GM12878 (cell line): Measurements from ENCODE around the gene KLLN. TPM values are rescaled to one million over a fixed set of nuclear protein-coding genes. Genes with fewer than 3 reads are reported as not detected.
A peak's percentile ranks its signal among the peaks of the same experiment; 100 is the strongest.

Experiments
- ASH2L ChIP-seq: fragments of 300-600, 200-600 bp; sonication (generic); IDR thresholded peaks from 2 replicates; pipeline ENCODE4 v1.6.1; 2017; ENCODE audit warnings: low read depth, mild to moderate bottlenecking, borderline replicate concordance
- CBX3 ChIP-seq: fragments of 200-600 bp; sonication (generic); IDR thresholded peaks from 2 replicates; pipeline ENCODE4 v1.6.1; 2016; ENCODE audit warnings: low read depth, borderline replicate concordance
- CHD1 ChIP-seq: IDR thresholded peaks from 2 replicates; pipeline ENCODE4 v1.6.1; 2012; ENCODE audit warnings: low read depth, low read length, improper control_type of control experiment
- CHD2 ChIP-seq: IDR thresholded peaks from 2 replicates; pipeline ENCODE4 v1.6.1; 2011; ENCODE audit warnings: low read depth, low read length, improper control_type of control experiment, borderline replicate concordance
- JUND ChIP-seq: IDR thresholded peaks from 2 replicates; pipeline ENCODE4 v1.6.1; 2012; ENCODE audit warnings: low read depth, mild to moderate bottlenecking, low read length, improper control_type of control experiment, moderate library complexity
- MTA2 ChIP-seq: fragments of 450-650 bp; IDR thresholded peaks from 2 replicates; pipeline ENCODE4 v1.6.1; 2016; ENCODE audit warnings: low read depth, mild to moderate bottlenecking, moderate library complexity
- MYB ChIP-seq: fragments of 150-350 bp; IDR thresholded peaks from 2 replicates; pipeline ENCODE4 v1.6.1; 2014; ENCODE audit warnings: mild to moderate bottlenecking, low read depth, low read length, borderline replicate concordance
- MYC ChIP-seq: IDR thresholded peaks from 2 replicates; pipeline ENCODE4 v1.6.1; 2011; ENCODE audit warnings: mild to moderate bottlenecking, low read length, moderate library complexity, inconsistent platforms; ENCODE audit not compliant: insufficient read depth, insufficient replicate concordance, insufficient read length, severe bottlenecking
- NBN ChIP-seq: fragments of 450-650 bp; IDR thresholded peaks from 2 replicates; pipeline ENCODE4 v1.6.1; 2016
- RAD21 ChIP-seq: IDR thresholded peaks from 2 replicates; pipeline ENCODE4 v1.6.1; 2011; ENCODE audit warnings: mild to moderate bottlenecking, low read depth, low read length, moderate library complexity; ENCODE audit not compliant: insufficient read depth
- RCOR1 ChIP-seq: conservative IDR thresholded peaks from 2 replicates; pipeline ENCODE4 v1.6.1; 2012; ENCODE audit warnings: low read depth, low read length, improper control_type of control experiment
- RELA ChIP-seq: fragments of 450-650 bp; IDR thresholded peaks from 2 replicates; pipeline ENCODE4 v1.8.0; 2014; ENCODE audit warnings: borderline replicate concordance; ENCODE audit not compliant: partially characterized antibody
- RUNX3 ChIP-seq: IDR thresholded peaks from 2 replicates; pipeline ENCODE4 v1.6.1; 2012; ENCODE audit warnings: low read length, inconsistent platforms
- SIN3A ChIP-seq: IDR thresholded peaks from 2 replicates; pipeline ENCODE4 v1.6.1; 2012; ENCODE audit warnings: low read depth, low read length, improper control_type of control experiment
- SIX5 ChIP-seq: IDR thresholded peaks from 2 replicates; pipeline ENCODE4 v1.6.1; 2011; ENCODE audit warnings: mild to moderate bottlenecking, low read depth, low read length, moderate library complexity; ENCODE audit not compliant: severe bottlenecking
- SMARCA5 ChIP-seq: fragments of 450-650 bp; IDR thresholded peaks from 2 replicates; pipeline ENCODE4 v1.6.1; 2017; ENCODE audit warnings: mild to moderate bottlenecking
- SP1 ChIP-seq: IDR thresholded peaks from one replicate; pipeline ENCODE4 v1.6.1; 2011; ENCODE audit warnings: low read depth, low read length
- TCF3 ChIP-seq: IDR thresholded peaks from 2 replicates; pipeline ENCODE4 v1.6.1; 2012; ENCODE audit warnings: low read depth, mild to moderate bottlenecking, low read length, borderline replicate concordance; ENCODE audit not compliant: insufficient read depth
- ZBED1 ChIP-seq: IDR thresholded peaks from 2 replicates; pipeline ENCODE4 v1.6.1; 2016; ENCODE audit warnings: borderline replicate concordance
- ZSCAN29 ChIP-seq: fragments of 450-650 bp; IDR thresholded peaks from 2 replicates; pipeline ENCODE4 v1.6.1; 2017; ENCODE audit warnings: mild to moderate bottlenecking, moderate library complexity
- polyA plus RNA-seq, 11 experiments: library from polyadenylated mRNA; depleted of rRNA in 4 of 11; unstranded in 6 of 11; stranded (reverse) in 5 of 11; fragments of >200 nt; fragmentation: Nextera tagmentation in 4 of 11; fragmentation: Illumina TruSeq in 1 of 11; extraction: Ambion mirVana in 4 of 11; extraction: Trizol in 1 of 11; gene quantifications; 1 replicate in 1 of 11; 2 replicates in 10 of 11; pipeline versions ENCODE4 v1.2.1 to v1.2.3, GENCODE V29; 2011 to 2016; ENCODE audit warnings: inconsistent platforms in 2 of 11, missing spikeins in 2 of 11, low read depth in 1 of 11
- total RNA-seq, 4 experiments: library from RNA; depleted of rRNA in 3 of 4; stranded (reverse); fragments of >200 nt in 3 of 4; fragmentation: Illumina TruSeq in 1 of 4; extraction: Trizol in 1 of 4; gene quantifications; 2 replicates each; pipeline versions ENCODE4 v1.2.1 to v1.2.3, GENCODE V29; 2013 to 2021
- TF ChIP-seq, protein P1 (sequence below): fragments of 450-650 bp; IDR thresholded peaks from 2 replicates; pipeline ENCODE4 v1.6.1; 2016; ENCODE audit warnings: mild to moderate bottlenecking, moderate library complexity, borderline replicate concordance
- TF ChIP-seq, protein P2 (sequence below): fragments of 450-650 bp; IDR thresholded peaks from 2 replicates; pipeline ENCODE4 v1.6.1; 2017; ENCODE audit warnings: low read depth, mild to moderate bottlenecking, moderate library complexity
- TF ChIP-seq, protein P3 (sequence below): fragments of 450-650 bp; conservative IDR thresholded peaks from 2 replicates; pipeline ENCODE4 v1.6.1; 2017; ENCODE audit warnings: mild to moderate bottlenecking, moderate library complexity
- TF ChIP-seq, protein P4 (sequence below): IDR thresholded peaks from 2 replicates; pipeline ENCODE4 v1.6.1; 2012; ENCODE audit warnings: low read depth, low read length, improper control_type of control experiment

KLLN gene
- total and polyA plus RNA-seq, 10 of the 15 experiments (the other 5 are each of a cell fraction or from before 2014, with no cell fraction given), result 0.87 to 2.2 (median 1.7) TPM

DNA sequence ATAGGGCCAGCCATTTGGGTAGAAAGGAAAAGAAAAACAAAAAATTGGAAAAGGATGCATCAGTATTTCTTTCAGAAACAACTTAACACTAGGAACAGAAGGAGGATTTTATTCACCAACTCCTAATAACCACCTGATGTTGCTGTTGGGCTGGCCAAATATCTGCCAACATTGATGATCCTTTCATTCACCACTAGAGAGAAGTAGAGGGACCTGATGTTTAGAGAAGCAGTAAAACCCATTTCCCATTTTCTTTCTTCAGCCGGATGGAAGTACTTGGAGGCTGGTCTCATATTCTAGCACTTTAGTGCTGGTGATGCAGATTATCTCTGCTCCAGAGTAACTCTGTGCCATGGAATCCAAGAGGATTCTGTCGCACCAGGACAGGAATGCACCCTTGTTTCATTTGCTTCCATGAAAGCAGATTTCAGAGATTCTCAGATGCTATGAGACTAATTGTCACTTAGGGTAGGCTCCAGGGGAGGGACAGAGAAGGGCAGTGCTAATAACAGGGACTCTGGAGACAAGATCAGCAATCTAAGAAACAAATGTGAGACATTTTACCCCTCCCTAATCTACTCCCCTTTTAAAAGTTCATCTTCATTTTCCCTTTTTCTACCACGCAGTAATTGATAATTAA, 3.1 kb downstream of the KLLN start (continued):
- TF ChIP-seq, protein P1, sequence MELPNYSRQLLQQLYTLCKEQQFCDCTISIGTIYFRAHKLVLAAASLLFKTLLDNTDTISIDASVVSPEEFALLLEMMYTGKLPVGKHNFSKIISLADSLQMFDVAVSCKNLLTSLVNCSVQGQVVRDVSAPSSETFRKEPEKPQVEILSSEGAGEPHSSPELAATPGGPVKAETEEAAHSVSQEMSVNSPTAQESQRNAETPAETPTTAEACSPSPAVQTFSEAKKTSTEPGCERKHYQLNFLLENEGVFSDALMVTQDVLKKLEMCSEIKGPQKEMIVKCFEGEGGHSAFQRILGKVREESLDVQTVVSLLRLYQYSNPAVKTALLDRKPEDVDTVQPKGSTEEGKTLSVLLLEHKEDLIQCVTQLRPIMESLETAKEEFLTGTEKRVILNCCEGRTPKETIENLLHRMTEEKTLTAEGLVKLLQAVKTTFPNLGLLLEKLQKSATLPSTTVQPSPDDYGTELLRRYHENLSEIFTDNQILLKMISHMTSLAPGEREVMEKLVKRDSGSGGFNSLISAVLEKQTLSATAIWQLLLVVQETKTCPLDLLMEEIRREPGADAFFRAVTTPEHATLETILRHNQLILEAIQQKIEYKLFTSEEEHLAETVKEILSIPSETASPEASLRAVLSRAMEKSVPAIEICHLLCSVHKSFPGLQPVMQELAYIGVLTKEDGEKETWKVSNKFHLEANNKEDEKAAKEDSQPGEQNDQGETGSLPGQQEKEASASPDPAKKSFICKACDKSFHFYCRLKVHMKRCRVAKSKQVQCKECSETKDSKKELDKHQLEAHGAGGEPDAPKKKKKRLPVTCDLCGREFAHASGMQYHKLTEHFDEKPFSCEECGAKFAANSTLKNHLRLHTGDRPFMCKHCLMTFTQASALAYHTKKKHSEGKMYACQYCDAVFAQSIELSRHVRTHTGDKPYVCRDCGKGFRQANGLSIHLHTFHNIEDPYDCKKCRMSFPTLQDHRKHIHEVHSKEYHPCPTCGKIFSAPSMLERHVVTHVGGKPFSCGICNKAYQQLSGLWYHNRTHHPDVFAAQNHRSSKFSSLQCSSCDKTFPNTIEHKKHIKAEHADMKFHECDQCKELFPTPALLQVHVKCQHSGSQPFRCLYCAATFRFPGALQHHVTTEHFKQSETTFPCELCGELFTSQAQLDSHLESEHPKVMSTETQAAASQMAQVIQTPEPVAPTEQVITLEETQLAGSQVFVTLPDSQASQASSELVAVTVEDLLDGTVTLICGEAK, result no peak
- TF ChIP-seq RELA (no peak), ZBED1 (no peak), TCF3 (no peak), SP1 (no peak), MYC (no peak), SMARCA5 (peak; percentile 58; the same call in 1 of the 2 replicates), ZSCAN29 (no peak), RUNX3 (0 out of 2 replicates have a peak, but pooled peaks have one; percentile 24), JUND (no peak), MTA2 (no peak), MYB (no peak), RAD21 (peak; percentile 98), SIX5 (no peak), CHD1 (no peak), NBN (0 out of 2 replicates have a peak, but pooled peaks have one; percentile 50), CHD2 (no peak), CBX3 (no peak), ASH2L (no peak), SIN3A (no peak), RCOR1 (no peak)
- TF ChIP-seq, protein P2, sequence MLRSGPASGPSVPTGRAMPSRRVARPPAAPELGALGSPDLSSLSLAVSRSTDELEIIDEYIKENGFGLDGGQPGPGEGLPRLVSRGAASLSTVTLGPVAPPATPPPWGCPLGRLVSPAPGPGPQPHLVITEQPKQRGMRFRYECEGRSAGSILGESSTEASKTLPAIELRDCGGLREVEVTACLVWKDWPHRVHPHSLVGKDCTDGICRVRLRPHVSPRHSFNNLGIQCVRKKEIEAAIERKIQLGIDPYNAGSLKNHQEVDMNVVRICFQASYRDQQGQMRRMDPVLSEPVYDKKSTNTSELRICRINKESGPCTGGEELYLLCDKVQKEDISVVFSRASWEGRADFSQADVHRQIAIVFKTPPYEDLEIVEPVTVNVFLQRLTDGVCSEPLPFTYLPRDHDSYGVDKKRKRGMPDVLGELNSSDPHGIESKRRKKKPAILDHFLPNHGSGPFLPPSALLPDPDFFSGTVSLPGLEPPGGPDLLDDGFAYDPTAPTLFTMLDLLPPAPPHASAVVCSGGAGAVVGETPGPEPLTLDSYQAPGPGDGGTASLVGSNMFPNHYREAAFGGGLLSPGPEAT, result no peak
- TF ChIP-seq, protein P3, sequence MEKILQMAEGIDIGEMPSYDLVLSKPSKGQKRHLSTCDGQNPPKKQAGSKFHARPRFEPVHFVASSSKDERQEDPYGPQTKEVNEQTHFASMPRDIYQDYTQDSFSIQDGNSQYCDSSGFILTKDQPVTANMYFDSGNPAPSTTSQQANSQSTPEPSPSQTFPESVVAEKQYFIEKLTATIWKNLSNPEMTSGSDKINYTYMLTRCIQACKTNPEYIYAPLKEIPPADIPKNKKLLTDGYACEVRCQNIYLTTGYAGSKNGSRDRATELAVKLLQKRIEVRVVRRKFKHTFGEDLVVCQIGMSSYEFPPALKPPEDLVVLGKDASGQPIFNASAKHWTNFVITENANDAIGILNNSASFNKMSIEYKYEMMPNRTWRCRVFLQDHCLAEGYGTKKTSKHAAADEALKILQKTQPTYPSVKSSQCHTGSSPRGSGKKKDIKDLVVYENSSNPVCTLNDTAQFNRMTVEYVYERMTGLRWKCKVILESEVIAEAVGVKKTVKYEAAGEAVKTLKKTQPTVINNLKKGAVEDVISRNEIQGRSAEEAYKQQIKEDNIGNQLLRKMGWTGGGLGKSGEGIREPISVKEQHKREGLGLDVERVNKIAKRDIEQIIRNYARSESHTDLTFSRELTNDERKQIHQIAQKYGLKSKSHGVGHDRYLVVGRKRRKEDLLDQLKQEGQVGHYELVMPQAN, result no peak
- TF ChIP-seq, protein P4, sequence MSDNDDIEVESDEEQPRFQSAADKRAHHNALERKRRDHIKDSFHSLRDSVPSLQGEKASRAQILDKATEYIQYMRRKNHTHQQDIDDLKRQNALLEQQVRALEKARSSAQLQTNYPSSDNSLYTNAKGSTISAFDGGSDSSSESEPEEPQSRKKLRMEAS, result no peak
